Stomach (tissue), 4 donors: Measurements from ENCODE around the gene ADD1.

Source experiments
- EP300 ChIP-seq: sonication (generic); formaldehyde crosslinking; IDR thresholded peaks from one replicate; pipeline ENCODE4 v1.6.1; 2017; ENCODE audit warnings: antibody characterized with exemption
- POLR2A ChIP-seq, 4 donors: fragments of 450-650 bp; IDR thresholded peaks; one replicate each; pipeline ENCODE4 v1.6.1; 2016; ENCODE audit warnings: antibody characterized with exemption in 4 of 4, control low read depth in 2 of 4, mild to moderate bottlenecking in 1 of 4, moderate library complexity in 1 of 4
- TF ChIP-seq, protein P1 (sequence below), 7 experiments: fragments of 450-650 bp in 4 of 7; fragments of 200-600 bp in 3 of 7; sonication (generic) in 3 of 7; IDR thresholded peaks; one replicate each; pipeline ENCODE4 v1.5.1; 2016 to 2019; ENCODE audit warnings: antibody characterized with exemption in 7 of 7, control low read depth in 2 of 7, mild to moderate bottlenecking in 1 of 7

DNA sequence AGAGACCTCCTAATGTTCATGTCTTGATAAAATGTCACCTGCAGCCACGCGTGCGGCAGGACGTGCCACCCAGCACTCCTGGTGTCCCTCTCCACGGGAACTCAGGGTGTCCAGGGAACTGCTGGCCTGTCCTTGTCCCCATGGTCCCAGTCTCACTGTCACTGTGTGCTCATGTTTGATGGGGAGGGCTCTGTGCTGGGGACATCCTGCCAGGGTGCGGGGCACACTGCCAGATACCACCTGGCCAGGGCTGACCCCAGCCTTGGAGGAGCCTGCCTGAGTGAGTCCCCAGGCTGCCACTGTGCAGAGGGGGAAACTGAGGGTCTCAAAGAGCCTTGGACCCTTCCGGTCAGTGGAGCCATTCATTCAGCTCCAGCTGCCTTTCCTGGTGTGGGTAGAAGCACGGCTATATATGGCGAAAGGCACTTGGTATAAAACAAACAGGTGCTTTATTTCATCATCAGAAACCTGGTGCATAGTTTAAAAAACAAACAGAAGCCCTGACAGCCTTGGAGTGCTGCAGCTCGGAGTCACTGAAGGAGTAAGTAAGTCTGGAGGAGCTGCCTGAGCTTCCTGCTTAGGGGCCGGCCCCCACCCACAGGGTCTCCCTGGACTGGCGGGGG lies 86.6 kb downstream of the ADD1 start:
- TF ChIP-seq, protein P1, sequence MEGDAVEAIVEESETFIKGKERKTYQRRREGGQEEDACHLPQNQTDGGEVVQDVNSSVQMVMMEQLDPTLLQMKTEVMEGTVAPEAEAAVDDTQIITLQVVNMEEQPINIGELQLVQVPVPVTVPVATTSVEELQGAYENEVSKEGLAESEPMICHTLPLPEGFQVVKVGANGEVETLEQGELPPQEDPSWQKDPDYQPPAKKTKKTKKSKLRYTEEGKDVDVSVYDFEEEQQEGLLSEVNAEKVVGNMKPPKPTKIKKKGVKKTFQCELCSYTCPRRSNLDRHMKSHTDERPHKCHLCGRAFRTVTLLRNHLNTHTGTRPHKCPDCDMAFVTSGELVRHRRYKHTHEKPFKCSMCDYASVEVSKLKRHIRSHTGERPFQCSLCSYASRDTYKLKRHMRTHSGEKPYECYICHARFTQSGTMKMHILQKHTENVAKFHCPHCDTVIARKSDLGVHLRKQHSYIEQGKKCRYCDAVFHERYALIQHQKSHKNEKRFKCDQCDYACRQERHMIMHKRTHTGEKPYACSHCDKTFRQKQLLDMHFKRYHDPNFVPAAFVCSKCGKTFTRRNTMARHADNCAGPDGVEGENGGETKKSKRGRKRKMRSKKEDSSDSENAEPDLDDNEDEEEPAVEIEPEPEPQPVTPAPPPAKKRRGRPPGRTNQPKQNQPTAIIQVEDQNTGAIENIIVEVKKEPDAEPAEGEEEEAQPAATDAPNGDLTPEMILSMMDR (IDR thresholded peaks at IDR 0.05), result no peak
- TF ChIP-seq POLR2A (IDR thresholded peaks at IDR 0.05) (no peak), EP300 (no peak)
